HG03354 (cell line): ENCODE data around the gene MEF2D.

Experiments
- ATAC-seq: cut with Tn5 transposase; IDR thresholded peaks from one replicate; pipeline ENCODE4 v1.9.1; 2021; ENCODE audit warnings: mild to moderate bottlenecking; ENCODE audit not compliant: unreplicated experiment, poor library complexity, severe bottlenecking

MEF2D gene

GRCh38 chr1:156500543-156500792 lies at the start of gene MEF2D:
MEF2D (minus strand) TSS chr1:156500775; CDS start chr1:156483292, 17,483 bp downstream.
- no peak for ATAC-seq

GRCh38 chr1:156550346-156550745 lies 49.8 kb upstream of the MEF2D start:
- no peak for ATAC-seq

GRCh38 chr1:156549831-156550230 lies 49.3 kb upstream of the MEF2D start:
- no peak for ATAC-seq

GRCh38 chr1:156549390-156549789 lies 48.8 kb upstream of the MEF2D start:
- ATAC-seq, result no peak

GRCh38 chr1:156547982-156548381 lies 47.4 kb upstream of the MEF2D start:
- no peak for ATAC-seq

GRCh38 chr1:156547434-156547833 lies 46.9 kb upstream of the MEF2D start:
- no peak for ATAC-seq

- ATAC-seq, result no peak
Measured at GRCh38 chr1:156546267-156546666, 45.7 kb upstream of the MEF2D start.

- ATAC-seq, result no peak
Measured at GRCh38 chr1:156544592-156545102, 44.1 kb upstream of the MEF2D start.

- ATAC-seq, result no peak
Measured at GRCh38 chr1:156543066-156543465, 42.5 kb upstream of the MEF2D start.

- no peak for ATAC-seq
Measured at GRCh38 chr1:156540955-156541354, 40.4 kb upstream of the MEF2D start.

- no peak for ATAC-seq
Measured at GRCh38 chr1:156539818-156540355, 39.3 kb upstream of the MEF2D start.

GRCh38 chr1:156538711-156539440 lies 38.3 kb upstream of the MEF2D start:
- no peak for ATAC-seq

GRCh38 chr1:156537027-156537426 lies 36.5 kb upstream of the MEF2D start:
- ATAC-seq, result no peak

- ATAC-seq, result no peak
Measured at GRCh38 chr1:156534424-156535060, 34.0 kb upstream of the MEF2D start.

GRCh38 chr1:156533568-156534220 lies 33.1 kb upstream of the MEF2D start:
- no peak for ATAC-seq

GRCh38 chr1:156532374-156532773 lies 31.8 kb upstream of the MEF2D start:
- no peak for ATAC-seq

GRCh38 chr1:156530006-156530405 lies 29.4 kb upstream of the MEF2D start:
- no peak for ATAC-seq

- ATAC-seq, result no peak
Measured at GRCh38 chr1:156528875-156529425, 28.4 kb upstream of the MEF2D start.

GRCh38 chr1:156528231-156528630 lies 27.7 kb upstream of the MEF2D start:
- ATAC-seq, result no peak

- ATAC-seq, result no peak
Measured at GRCh38 chr1:156527584-156527983, 27.0 kb upstream of the MEF2D start.
